Measurements from ENCODE around the gene GDE1. TPM values are rescaled to one million over a fixed set of nuclear protein-coding genes. Genes with fewer than 3 reads are reported as not detected.

GDE1 gene
- total and polyA plus RNA-seq, 8 donors: 27.8 to 80.0 (median 39.8) TPM

DNA sequence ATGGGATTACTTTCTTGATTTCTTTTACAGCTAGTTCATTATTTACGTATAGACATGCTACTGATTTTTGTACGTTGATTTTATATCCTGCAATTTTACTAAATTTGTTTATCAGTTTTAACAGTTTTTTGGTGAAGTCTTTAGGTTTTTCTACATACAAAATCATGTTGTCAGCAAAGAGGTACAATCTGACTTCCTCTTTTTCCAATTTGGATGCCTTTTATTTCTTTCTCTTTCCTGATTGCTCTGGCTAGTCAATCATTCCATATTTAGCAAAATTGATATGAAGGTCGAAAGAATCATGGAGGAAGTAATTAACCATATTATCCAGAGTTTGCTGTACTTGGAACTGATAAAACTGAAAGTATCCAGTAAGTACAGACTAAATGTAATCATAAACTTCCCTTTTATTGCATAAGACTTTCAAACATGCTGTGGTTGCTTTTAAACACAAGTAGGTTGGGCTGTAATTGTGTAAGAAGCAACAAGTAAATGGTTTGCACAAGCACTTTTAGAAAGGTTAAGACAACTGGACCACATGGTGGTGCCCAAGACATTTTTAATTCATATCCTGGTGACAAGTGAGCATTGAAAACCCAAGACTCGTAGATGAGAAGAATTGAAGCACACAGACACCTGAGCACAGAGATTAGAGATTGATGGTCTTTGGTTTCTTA, 8.4 kb downstream of the GDE1 start:
- Histone ChIP-seq H3K27ac (peak overlapping the region in 4 of 5 donors; percentile 23 to 68 (median 42)), H3K27me3 (no peaks in the 10 kb centered on the region), H3K9me3 (no peaks in the 10 kb centered on the region), H3K4me3 (peak overlapping the region in 1 of 4 donors; percentile 8), H3K36me3 (peaks cover 16 to 74% (median 57%) of the 10 kb centered on the region in 4 donors), H3K4me1 (peaks cover 0 to 55% (median 39%) of the 10 kb centered on the region in 4 donors)
- intact Hi-C loops (cut with DNase I; ENCODE audit: low total_unique reads): no loop called here
- TF ChIP-seq, protein P1, sequence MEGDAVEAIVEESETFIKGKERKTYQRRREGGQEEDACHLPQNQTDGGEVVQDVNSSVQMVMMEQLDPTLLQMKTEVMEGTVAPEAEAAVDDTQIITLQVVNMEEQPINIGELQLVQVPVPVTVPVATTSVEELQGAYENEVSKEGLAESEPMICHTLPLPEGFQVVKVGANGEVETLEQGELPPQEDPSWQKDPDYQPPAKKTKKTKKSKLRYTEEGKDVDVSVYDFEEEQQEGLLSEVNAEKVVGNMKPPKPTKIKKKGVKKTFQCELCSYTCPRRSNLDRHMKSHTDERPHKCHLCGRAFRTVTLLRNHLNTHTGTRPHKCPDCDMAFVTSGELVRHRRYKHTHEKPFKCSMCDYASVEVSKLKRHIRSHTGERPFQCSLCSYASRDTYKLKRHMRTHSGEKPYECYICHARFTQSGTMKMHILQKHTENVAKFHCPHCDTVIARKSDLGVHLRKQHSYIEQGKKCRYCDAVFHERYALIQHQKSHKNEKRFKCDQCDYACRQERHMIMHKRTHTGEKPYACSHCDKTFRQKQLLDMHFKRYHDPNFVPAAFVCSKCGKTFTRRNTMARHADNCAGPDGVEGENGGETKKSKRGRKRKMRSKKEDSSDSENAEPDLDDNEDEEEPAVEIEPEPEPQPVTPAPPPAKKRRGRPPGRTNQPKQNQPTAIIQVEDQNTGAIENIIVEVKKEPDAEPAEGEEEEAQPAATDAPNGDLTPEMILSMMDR (IDR thresholded peaks at IDR 0.05): no peak
- TF ChIP-seq EP300 (IDR thresholded peaks at IDR 0.05) (no peak), POLR2AphosphoS5 (IDR thresholded peaks at IDR 0.05) (peak in 2 of 3 donors; percentile 47 to 77), POLR2A (IDR thresholded peaks at IDR 0.05) (no peak)
- 33 to 50% (median 49%) methylated on average over 4 of the region's 4 CpGs for WGBS, 5 donors
- peak in 1 of 2 donors; percentile 40 for DNase-seq

DNA sequence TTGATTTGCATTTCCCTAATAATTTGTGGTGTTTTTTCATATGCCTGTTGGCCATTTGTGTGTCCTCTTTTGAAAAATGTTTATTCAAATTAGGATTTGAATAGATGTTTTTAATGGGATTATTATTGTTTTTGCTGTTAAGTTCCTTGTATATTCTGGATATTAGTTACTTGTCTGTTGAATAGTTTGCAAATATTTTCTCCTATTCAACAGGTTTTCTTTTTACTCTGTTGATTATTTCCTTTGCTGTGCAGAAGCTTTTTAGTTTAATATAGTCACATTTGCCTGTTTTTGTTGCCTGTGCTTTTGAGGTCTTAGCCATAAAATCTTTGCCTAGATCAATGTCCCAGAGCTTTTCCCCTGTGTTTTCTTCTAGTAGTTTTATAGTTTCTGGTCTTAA, 9.6 kb downstream of the GDE1 start:
- no peak overlapping the region for H3K4me3 ChIP-seq
- TF ChIP-seq POLR2A (IDR thresholded peaks at IDR 0.05): no peak
- TF ChIP-seq, protein P1 (IDR thresholded peaks at IDR 0.05): no peak
- no peak for TF ChIP-seq POLR2AphosphoS5 (IDR thresholded peaks at IDR 0.05)
- no peak for TF ChIP-seq EP300 (IDR thresholded peaks at IDR 0.05)
- H3K27me3 ChIP-seq: no peaks in the 10 kb centered on the region
- intact Hi-C loops (cut with DNase I; ENCODE audit: low total_unique reads): no loop called here
- peak overlapping the region in 1 of 5 donors; percentile 68 for H3K27ac ChIP-seq
- H3K4me1 ChIP-seq: peaks cover 0 to 45% (median 29%) of the 10 kb centered on the region in 4 donors
- no peaks in the 10 kb centered on the region for H3K9me3 ChIP-seq
- no peak for DNase-seq
- H3K36me3 ChIP-seq: peaks cover 23 to 84% (median 69%) of the 10 kb centered on the region in 4 donors

DNA sequence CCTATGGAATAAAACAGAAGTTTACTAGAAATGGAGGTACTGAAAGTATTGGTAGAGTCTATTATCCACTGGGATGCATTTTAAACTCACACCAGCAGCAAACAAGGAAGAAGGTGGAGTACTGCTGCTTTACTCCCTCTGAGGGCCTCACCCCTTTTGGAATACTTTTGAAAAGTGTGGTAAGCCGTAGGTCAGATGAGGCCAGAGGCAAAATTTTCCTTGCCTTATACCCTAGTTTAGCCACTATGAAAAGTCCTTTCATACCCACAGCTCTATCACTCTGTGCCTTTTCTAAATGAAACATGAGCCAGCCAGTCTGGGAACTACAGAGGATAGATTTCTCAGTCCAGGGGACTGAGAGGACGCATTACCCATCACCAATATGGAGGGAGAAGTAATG, 14.0 kb downstream of the GDE1 start:
- Histone ChIP-seq H3K4me3 (no peak overlapping the region), H3K9me3 (no peaks in the 10 kb centered on the region), H3K4me1 (peaks cover 0 to 19% (median 5%) of the 10 kb centered on the region in 4 donors), H3K36me3 (peaks cover 39 to 92% (median 83%) of the 10 kb centered on the region in 4 donors), H3K27me3 (no peaks in the 10 kb centered on the region), H3K27ac (peak overlapping the region in 1 of 5 donors; percentile 1)
- TF ChIP-seq POLR2AphosphoS5 (IDR thresholded peaks at IDR 0.05) (no peak), POLR2A (IDR thresholded peaks at IDR 0.05) (no peak), EP300 (IDR thresholded peaks at IDR 0.05) (no peak)
- TF ChIP-seq, protein P1 (IDR thresholded peaks at IDR 0.05): no peak
- DNase-seq: peak in 1 of 2 donors; percentile 30
- WGBS, 5 donors: 57 to 81% (median 71%) methylated on average over 2 of the region's 2 CpGs
- intact Hi-C loops (cut with DNase I; ENCODE audit: low total_unique reads): no loop called here

DNA sequence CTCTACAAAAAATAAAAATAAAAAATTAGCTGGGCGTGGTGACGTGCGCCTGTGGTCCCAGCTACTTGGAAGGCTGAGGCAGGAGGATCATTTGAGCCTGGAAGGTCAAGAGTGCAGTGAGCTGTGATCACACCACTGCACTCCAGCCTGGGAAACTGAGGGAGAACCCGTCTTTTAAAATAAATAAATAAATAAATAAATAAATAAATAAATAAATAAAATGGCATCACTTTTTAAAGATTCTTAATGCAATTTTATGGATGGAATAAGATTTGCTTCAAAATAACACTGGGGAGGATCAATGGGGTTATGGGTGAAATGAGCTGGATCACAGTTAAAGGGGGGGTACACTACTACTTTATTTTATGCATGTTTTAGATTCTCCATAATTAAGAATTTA, 14.9 kb downstream of the GDE1 start:
- intact Hi-C loops (cut with DNase I; ENCODE audit: low total_unique reads): no loop called here
- peaks cover 40 to 98% (median 91%) of the 10 kb centered on the region in 4 donors for H3K36me3 ChIP-seq
- no peak overlapping the region for H3K27ac ChIP-seq

More for the DNA sequence above, 14.9 kb downstream of the GDE1 start:
- Histone ChIP-seq H3K9me3 (no peaks in the 10 kb centered on the region), H3K4me3 (no peak overlapping the region), H3K27me3 (no peaks in the 10 kb centered on the region), H3K4me1 (peaks cover 0 to 18% (median 5%) of the 10 kb centered on the region in 4 donors)
- TF ChIP-seq, protein P1 (IDR thresholded peaks at IDR 0.05): no peak
- no peak for TF ChIP-seq POLR2A (IDR thresholded peaks at IDR 0.05)
- TF ChIP-seq POLR2AphosphoS5 (IDR thresholded peaks at IDR 0.05): no peak
- no peak for TF ChIP-seq EP300 (IDR thresholded peaks at IDR 0.05)
- WGBS, 5 donors: 84 to 97% (median 94%) methylated on average over 4 of the region's 4 CpGs
- DNase-seq: no peak
